SH-SY5Y (cell line): ENCODE results near the gene LCE1C.

Experiments used
- GATA2 ChIP-seq: IDR thresholded peaks from 2 replicates; pipeline ENCODE4 v1.6.1; 2011; ENCODE audit warnings: mild to moderate bottlenecking, low read depth, low read length
- GATA3 ChIP-seq: IDR thresholded peaks from 2 replicates; pipeline ENCODE4 v1.6.1; 2011; ENCODE audit warnings: low read depth, mild to moderate bottlenecking, low read length, moderate library complexity

The LCE1C gene, protein sequence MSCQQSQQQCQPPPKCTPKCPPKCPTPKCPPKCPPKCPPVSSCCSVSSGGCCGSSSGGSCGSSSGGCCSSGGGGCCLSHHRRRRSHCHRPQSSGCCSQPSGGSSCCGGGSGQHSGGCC

DNA sequence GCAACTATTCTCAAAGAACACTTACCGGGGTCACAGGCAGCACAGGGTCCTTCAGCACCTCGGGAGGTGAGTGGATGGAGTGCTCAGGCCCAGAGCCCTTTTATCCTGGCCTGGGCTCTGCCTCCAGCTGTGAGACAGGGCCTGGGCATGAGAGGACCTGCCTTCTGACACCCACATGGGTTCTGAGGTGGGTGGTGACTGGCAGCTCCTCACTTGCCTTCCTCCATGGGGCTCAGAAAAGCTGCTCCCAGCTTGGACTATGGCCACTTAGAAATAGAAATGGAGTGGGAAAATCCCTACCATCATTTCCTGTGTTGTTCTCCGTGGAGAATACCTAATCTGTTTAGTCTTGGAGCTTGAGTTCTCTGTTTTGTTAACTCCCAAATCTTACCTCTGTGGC, at the start of gene LCE1C:
TSS of gene LCE1C (minus strand) at position 76 of the 400 bp plus-strand sequence. CDS start 1,173 bp downstream, outside the sequence.
- TF ChIP-seq GATA2: no peak
- TF ChIP-seq GATA3: no peak

DNA sequence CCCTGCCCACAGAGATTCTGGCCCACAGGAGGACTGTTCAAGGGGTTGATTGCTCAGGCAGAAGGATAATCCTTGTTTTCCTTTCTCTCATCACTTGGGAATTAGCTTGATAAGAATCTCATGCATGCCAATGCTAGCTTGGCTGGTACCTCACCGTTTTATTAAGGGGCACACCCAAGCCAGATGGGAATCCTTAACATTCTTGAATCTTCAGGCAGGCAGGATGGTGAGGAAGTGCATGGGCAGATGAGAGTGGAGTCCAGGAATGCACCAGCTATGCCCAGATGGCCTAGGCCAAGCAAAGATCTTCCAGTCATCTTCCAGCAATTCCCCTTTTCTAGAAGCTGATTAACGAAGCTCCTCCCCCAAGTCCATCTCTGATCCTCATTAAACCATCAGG, 49.2 kb upstream of the LCE1C start:
- TF ChIP-seq GATA2 (no peak), GATA3 (no peak)

- TF ChIP-seq GATA3: no peak
- TF ChIP-seq GATA2: no peak
Observed at GRCh38 chr1:152842556-152842955, 36.1 kb upstream of the LCE1C start, which contains the start of gene LCE6A. Gene LCE6A, plus strand, starts transcription at chr1:152842856. Its CDS starts 665 bp downstream, at chr1:152843521.

- TF ChIP-seq GATA3: no peak
- TF ChIP-seq GATA2: no peak
Observed at GRCh38 chr1:152836870-152837269, 30.4 kb upstream of the LCE1C start.

- TF ChIP-seq GATA2: no peak
- TF ChIP-seq GATA3: no peak
Observed at GRCh38 chr1:152827173-152827572, 20.7 kb upstream of the LCE1C start, which contains the start of gene LCE1A. Gene LCE1A, plus strand, starts transcription at chr1:152827473. Its CDS starts 0 bp downstream, at chr1:152827473.

GRCh38 chr1:152824964-152825363, 18.5 kb upstream of the LCE1C start:
- no peak for TF ChIP-seq GATA3
- TF ChIP-seq GATA2: no peak

- TF ChIP-seq GATA2 (no peak), GATA3 (no peak)
Observed at GRCh38 chr1:152823294-152823693, 16.8 kb upstream of the LCE1C start.

DNA sequence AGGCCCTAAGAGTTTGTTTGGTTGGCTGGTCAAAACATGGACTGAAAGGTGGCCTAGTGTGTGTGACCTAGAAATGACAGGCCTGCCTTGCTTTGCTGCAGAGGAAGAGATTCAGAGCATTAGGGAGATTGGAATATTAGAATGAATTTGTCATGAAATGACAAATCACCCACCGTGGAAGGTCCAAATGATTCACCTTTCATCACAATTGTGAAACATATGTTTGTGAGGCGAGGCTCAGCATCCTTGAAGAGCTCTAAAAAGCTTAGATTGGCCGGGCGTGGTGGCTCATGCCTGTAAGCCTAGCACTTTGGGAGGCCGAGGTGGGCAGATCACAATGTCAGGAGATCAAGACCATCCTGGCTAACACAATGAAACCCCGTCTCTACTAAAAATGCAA, 10.9 kb upstream of the LCE1C start:
- no peak for TF ChIP-seq GATA2
- TF ChIP-seq GATA3: no peak

DNA sequence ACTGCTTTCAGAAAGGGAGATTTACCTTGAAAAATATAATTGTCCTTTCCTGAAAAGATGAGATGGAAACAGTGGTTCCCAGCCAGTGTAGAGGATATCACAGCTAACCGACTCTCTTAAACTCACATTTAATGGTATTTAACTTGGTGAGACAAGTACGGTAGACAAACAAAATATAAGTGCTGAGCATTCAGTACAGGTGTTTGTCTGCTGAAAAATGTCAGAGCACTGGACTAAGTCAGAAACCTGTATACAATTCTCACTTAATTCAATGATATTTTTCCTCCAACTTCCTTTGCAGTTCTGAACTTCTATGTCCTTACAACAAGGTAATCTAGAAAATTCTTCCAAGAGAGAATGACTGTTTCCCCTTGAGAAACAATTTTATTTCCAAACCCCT, 5.2 kb upstream of the LCE1C start, which contains the start of gene LCE1B:
TSS of gene LCE1B (plus strand) at position 301 of the 400 bp plus-strand sequence. CDS start 476 bp downstream, outside the sequence.
- TF ChIP-seq GATA2 (no peak), GATA3 (no peak)

DNA sequence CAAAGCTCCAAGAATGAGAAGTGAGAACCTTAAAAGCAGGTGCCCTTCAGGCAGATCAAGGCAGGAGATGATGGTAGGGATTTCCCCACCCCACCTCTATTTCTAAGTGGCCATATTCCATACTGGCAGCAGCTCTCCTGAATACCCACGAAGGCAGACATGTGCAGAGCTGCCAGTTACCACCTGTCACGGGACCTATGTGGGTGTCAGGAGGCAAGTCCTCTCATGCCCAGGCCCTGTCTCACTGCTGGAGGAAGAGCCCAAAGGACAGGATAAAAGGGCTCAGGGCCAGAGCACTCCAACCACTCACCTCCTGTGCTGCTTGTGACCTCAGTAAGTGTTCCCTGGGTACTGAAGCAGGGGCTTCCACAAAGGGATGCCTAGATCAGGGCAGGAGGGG, 4.6 kb upstream of the LCE1C start:
- TF ChIP-seq GATA2 (no peak), GATA3 (no peak)

DNA sequence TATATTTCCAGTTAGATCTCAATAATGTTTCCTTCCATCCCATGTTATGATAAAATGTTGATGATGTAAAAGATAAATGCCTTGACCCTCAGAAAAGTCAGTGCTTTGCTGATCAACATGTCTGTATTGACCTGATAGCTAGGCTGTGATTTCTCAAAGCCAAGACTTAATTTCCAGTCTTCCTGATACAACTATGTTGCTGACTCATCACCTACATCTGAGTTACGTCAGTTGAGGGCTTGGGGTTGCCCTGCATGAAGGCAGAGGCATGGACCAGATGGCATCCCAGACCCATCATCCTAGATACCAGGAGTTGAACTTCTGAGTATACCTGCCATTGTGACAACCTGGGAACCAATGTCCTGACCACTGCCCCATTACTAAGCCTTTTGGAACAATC, 5.1 kb downstream of the LCE1C start:
- TF ChIP-seq GATA3 (no peak), GATA2 (no peak)

DNA sequence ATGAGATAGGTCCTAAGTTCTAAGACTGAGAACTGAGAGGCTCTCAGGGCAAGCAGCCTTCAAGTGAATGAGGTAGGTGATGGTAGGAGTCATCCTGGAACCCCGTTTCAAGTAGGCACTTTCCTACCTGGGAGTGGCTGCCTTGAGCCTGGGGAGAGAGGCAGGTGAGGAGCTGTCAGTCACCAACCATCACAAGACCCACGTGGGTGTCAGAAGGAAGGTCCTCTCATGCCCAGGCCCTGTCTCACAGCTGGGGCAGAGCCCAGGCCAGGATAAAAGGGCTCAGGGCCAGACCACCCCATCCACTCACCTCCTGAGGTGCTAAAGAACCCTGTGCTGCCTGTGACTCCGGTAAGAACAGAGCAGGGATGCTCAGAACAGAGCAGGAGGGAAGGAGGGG, 10.0 kb downstream of the LCE1C start, which contains the start of gene LCE1D:
TSS of gene LCE1D (plus strand) at position 301 of the 400 bp plus-strand sequence. CDS start 1,074 bp downstream, outside the sequence.
- no peak for TF ChIP-seq GATA3
- TF ChIP-seq GATA2: no peak

GRCh38 chr1:152795686-152796085, 10.8 kb downstream of the LCE1C start:
- TF ChIP-seq GATA2 (no peak), GATA3 (no peak)

DNA sequence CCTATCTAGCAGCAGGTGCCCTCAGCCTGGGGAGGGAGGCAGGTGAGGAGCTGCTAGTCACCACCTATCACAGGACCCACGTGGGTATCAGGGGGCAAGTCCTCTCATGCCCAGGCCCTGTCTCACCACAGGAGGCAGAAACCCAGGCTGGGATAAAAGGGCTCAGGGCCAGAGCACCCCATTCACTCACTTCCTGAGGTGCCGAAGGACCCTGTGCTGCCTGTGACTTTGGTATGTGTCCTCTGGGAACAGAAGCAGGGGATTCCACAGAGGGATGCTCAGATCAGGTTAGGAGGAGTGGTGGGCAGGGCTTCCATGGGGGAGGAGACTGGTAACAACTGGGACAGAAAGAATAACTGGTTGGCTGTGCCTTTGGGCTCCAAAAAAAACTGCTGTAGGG, 20.4 kb downstream of the LCE1C start, which contains the start of gene LCE1E:
TSS of gene LCE1E (plus strand) at position 181 of the 400 bp plus-strand sequence. CDS start 1,043 bp downstream, outside the sequence.
- TF ChIP-seq GATA2: no peak
- no peak for TF ChIP-seq GATA3

- TF ChIP-seq GATA2 (no peak), GATA3 (no peak)
Observed at GRCh38 chr1:152783095-152783494, 23.4 kb downstream of the LCE1C start.

DNA sequence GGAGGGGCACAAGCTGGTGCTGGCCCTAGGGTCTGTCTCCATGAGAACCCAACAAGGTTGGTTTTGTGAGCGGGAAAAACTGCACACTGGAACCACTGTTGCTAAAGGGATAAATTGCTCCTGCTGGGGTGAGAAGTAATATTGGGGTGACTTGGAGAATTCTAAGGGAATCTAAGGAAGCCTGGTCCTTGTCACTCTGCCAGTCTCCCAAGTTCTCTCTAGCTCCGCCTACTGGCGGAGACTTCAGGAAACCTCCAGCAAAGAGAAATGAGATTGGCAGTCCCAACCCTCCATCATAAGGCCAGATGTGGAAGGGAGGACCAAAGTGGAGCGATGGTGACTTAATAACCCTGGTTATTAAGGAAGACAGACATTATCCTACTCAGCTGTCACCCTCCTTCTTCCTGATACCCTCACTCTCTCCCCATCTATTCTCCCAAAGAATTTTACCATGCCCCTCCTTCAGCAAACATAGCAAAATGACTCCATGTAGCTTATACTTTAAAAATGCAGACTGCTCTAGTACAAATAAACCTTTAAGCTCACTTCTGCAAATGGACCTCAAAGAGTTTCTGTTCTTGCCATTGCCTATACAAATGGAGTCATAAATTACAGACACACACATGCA, 28.8 kb downstream of the LCE1C start:
- no peak for TF ChIP-seq GATA3
- TF ChIP-seq GATA2: no peak
